Gastrocnemius medialis (tissue), 4 donors: ENCODE results near the gene VPS26C. TPM values are rescaled to one million over a fixed set of nuclear protein-coding genes. Genes with fewer than 3 reads are reported as not detected.
A peak's percentile ranks its signal among the peaks of the same experiment; 100 is the strongest.
"Not testable (repeated sequence)": the region's sequence is repeated elsewhere in the genome, so short reads cannot be mapped to it uniquely, and the experiment has no call there.

ENCODE experiments used
- ATAC-seq, 2 donors: fragments of 150-250 bp; one replicate each; pipeline ENCODE4 v1.9.1; 2016
- DNase-seq, 2 donors: peaks; one replicate each; pipeline ENCODE4 v3.0.0-alpha.2; 2019
- H3K27ac ChIP-seq, 4 donors: fragments of 200-600 bp; sonication (generic); 1 replicate in 1 of 4; 2 replicates in 3 of 4; pipeline ENCODE4 v1.5.1; 2016 to 2018; ENCODE audit warnings: mild to moderate bottlenecking in 2 of 4, moderate library complexity in 1 of 4
- H3K27me3 ChIP-seq, 3 donors: fragments of 200-600 bp; sonication (generic) in 2 of 3; 1 replicate in 1 of 3; 2 replicates in 2 of 3; pipeline versions ENCODE4 v1.5.1 to v1.6.0; 2016 to 2019; ENCODE audit warnings: mild to moderate bottlenecking in 1 of 3, moderate library complexity in 1 of 3
- H3K36me3 ChIP-seq, 2 donors: fragments of 200-600 bp; sonication (generic) in 1 of 2; one replicate each; pipeline ENCODE4 v1.5.1; 2017 to 2018
- H3K4me1 ChIP-seq, 2 donors: fragments of 200-600 bp; sonication (generic) in 1 of 2; one replicate each; pipeline ENCODE4 v1.5.1; 2016 to 2017; ENCODE audit warnings: mild to moderate bottlenecking in 2 of 2
- H3K4me3 ChIP-seq, 4 donors: fragments of 200-600 bp; sonication (generic) in 3 of 4; 1 replicate in 1 of 4; 2 replicates in 3 of 4; pipeline ENCODE4 v1.5.1; 2016 to 2019; ENCODE audit warnings: mild to moderate bottlenecking in 2 of 4
- H3K9me3 ChIP-seq, 3 donors: fragments of 200-600 bp; sonication (generic) in 2 of 3; 1 replicate in 1 of 3; 2 replicates in 2 of 3; pipeline ENCODE4 v1.5.1; 2016 to 2019
- POLR2A ChIP-seq, 2 donors: fragments of 450-650 bp; IDR thresholded peaks; one replicate each; pipeline ENCODE4 v1.6.1; 2017; ENCODE audit warnings: antibody characterized with exemption in 2 of 2, mild to moderate bottlenecking in 2 of 2, moderate library complexity in 2 of 2
- in situ Hi-C, 4 donors: fragments of 200-750 bp; cut with MboI; loops; one replicate each; pipeline versions ENCODE4 v1.15.0 to v1.8.0; 2017; ENCODE audit warnings: low sequenced_read_pairs in 4 of 4
- intact Hi-C: fragments of 100-400 bp; cut with DNase I; formaldehyde crosslinking; loops from one replicate; pipeline ENCODE4 v1.15.1; 2023; ENCODE audit warnings: low total_unique reads
- total RNA-seq, 4 donors: library from RNA; depleted of rRNA; stranded (reverse); fragments of >200 nt; gene quantifications; one replicate each; pipeline versions ENCODE4 v1.1.0 to v1.2.3, GENCODE V29; 2016
- TF ChIP-seq, protein P1 (sequence below), 5 experiments: fragments of 450-650 bp in 3 of 5; fragments of 200-600 bp in 2 of 5; sonication (generic) in 2 of 5; IDR thresholded peaks in 4 of 5; conservative IDR thresholded peaks in 1 of 5; 1 replicate in 4 of 5; 2 replicates in 1 of 5; pipeline ENCODE4 v1.5.1; 2016 to 2019; ENCODE audit warnings: antibody characterized with exemption in 5 of 5, mild to moderate bottlenecking in 3 of 5, moderate library complexity in 3 of 5

Gene VPS26C
- total RNA-seq, 4 donors from 2014 or later: 57.6 to 82.7 (median 75.4) TPM

DNA sequence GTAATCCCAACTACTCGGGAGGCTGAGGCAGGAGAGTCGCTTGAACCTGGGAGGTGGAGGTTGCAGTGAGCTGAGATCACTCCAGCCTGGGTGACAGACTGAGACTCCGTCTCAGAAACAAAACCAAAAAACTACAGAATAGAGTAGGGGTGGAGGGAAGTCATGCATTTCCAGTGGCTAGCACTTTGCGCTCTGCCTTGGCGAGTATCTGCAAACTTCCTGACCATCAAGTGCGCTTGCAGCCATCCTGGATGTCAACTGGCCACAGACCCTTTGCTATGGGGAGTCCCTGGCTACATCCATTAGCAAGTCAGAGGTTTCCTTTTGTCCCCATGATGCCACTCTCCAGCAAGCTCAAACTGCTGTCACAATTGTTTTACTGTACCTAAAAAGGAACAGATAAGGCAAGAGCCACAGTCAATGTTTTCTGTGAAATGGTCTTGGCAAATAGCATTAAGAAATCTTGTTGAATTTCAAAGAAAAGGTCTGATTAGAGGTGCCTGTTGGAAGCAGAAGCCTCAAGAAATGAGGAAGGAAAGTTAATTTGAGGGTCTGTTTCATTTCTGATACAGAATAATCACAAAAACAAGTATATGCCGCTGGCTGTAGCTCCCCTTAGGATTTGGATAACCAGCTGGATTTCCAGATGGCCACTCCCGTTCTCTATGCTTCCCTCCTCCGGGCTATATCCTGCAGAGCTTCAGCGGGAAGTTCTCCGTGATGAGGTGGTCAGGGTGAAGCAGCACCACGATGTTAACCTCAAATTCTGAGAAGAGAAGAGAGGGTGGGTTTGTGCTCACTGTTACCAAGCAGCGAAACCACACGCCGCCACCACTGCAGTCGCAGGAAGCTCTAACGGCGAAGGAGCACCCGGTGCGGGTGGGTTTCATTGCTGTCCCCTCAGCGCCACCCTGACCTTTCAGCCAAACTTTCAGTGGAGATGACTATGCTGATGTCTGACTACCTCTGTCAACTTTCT lies 42.0 kb downstream of the VPS26C start:
- no peaks in the 10 kb centered on the region for H3K27me3 ChIP-seq
- DNase-seq (no peak), ATAC-seq (no peak)
- in situ Hi-C loops: no loop called here
- H3K36me3 ChIP-seq: peaks cover 0 to 68% of the 10 kb centered on the region in 2 donors
- H3K4me3 ChIP-seq: no peak overlapping the region
- no peak overlapping the region for H3K27ac ChIP-seq
- H3K4me1 ChIP-seq: peaks cover 4% of the 10 kb centered on the region in 2 donors
- no peaks in the 10 kb centered on the region for H3K9me3 ChIP-seq
- intact Hi-C loops: loop anchor here (5.0 kb wide), 2 partner anchors 58 to 417 kb away; no protein-coding TSS in a partner anchor
- TF ChIP-seq, protein P1, sequence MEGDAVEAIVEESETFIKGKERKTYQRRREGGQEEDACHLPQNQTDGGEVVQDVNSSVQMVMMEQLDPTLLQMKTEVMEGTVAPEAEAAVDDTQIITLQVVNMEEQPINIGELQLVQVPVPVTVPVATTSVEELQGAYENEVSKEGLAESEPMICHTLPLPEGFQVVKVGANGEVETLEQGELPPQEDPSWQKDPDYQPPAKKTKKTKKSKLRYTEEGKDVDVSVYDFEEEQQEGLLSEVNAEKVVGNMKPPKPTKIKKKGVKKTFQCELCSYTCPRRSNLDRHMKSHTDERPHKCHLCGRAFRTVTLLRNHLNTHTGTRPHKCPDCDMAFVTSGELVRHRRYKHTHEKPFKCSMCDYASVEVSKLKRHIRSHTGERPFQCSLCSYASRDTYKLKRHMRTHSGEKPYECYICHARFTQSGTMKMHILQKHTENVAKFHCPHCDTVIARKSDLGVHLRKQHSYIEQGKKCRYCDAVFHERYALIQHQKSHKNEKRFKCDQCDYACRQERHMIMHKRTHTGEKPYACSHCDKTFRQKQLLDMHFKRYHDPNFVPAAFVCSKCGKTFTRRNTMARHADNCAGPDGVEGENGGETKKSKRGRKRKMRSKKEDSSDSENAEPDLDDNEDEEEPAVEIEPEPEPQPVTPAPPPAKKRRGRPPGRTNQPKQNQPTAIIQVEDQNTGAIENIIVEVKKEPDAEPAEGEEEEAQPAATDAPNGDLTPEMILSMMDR (IDR thresholded peaks at IDR 0.05 in 4 of 5, conservative IDR thresholded peaks at IDR 0.05 in 1 of 5): no peak
- no peak for TF ChIP-seq POLR2A (IDR thresholded peaks at IDR 0.05)

DNA sequence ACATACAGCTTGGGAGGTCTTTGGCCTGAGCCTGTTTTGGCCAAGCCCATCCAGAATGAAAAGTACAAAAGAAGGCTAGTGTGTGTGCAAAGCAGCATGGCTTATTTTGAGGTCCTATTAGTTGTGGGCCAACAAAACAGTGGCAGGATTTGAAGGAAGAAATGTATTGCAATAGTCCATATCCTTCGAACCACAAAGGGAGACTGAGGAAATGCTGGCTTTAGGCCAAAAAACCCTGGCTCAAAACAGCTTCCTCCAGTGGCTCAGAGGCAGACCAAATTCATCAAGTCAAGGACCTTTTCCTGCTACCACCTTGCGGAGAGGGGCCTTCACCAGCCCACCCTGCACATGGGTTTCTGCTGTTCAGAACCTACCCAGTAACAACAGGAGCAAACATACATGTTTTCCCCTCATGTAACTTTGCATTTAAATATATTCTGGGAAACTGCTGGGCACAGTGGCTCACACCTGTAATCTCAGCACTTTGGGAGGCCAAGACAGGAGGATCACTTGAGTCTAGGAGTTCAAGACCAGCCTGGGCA lies 43.3 kb downstream of the VPS26C start:
- intact Hi-C loops (loop anchor here (5.0 kb wide), 2 partner anchors 57 to 418 kb away; no protein-coding TSS in a partner anchor), in situ Hi-C loops (no loop called here)
- H3K27me3 ChIP-seq: no peaks in the 10 kb centered on the region
- no peak for DNase-seq
- TF ChIP-seq POLR2A (IDR thresholded peaks at IDR 0.05): no peak
- TF ChIP-seq, protein P1 (IDR thresholded peaks at IDR 0.05 in 4 of 5, conservative IDR thresholded peaks at IDR 0.05 in 1 of 5): no peak
- no peak overlapping the region for H3K4me3 ChIP-seq
- H3K27ac ChIP-seq: no peak overlapping the region
- H3K9me3 ChIP-seq: no peaks in the 10 kb centered on the region
- H3K36me3 ChIP-seq: peaks cover 0 to 56% of the 10 kb centered on the region in 2 donors
- peaks cover 4% of the 10 kb centered on the region in 2 donors for H3K4me1 ChIP-seq
- no peak for ATAC-seq

DNA sequence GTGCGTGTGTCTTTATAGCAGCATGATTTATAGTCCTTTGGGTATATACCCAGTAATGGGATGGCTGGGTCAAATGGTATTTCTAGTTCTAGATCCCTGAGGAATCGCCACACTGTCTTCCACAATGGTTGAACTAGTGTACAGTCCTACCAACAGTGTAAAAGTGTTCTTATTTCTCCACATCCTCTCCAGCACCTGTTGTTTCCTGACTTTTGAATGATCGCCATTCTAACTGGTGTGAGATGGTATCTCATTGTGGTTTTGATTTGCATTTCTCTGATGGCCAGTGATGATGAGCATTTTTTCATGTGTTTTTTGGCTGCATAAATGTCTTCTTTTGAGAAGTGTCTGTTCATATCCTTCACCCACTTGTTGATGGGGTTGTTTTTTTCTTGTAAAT lies 44.9 kb downstream of the VPS26C start:
- in situ Hi-C loops, DNase-seq: not testable (repeated sequence)

DNA sequence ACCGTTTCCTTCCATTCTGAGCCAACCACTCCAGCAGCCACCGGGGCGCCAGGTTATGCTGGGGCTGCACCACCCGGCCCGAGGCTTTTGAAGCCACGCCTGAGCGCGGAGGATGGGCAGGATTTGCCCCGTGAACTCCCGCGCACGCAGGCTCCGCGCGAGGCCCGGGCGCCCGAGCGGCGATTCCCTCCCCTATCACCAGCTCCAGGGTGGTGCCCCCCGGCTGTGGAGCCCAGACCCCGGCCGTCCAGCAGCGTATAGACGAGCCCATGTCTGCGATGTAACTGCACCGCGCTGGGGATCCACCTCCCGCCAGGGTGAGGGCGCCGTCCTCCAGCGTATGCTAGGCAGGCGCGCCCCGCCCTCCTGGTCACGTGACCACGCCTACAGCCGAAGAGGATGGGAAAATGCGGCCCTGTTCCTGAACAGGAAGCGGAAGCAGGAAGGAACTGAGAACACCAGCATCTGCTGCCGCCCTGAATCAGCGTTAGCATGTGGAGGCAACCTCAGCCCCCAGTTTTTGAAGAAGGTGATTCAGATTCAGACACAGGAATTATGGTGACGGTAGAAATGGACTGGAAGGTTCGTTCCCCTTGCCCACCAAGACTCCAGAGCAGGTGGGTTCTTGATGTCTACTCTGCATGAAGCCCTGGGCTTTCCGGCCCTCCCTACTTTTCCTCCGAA lies 46.0 kb downstream of the VPS26C start:
- in situ Hi-C loops: no loop called here

More for the DNA sequence above, 44.9 kb downstream of the VPS26C start:
- not testable (repeated sequence) for H3K27me3 ChIP-seq, H3K4me3 ChIP-seq, H3K9me3 ChIP-seq, ATAC-seq, H3K27ac ChIP-seq, H3K4me1 ChIP-seq
- intact Hi-C loops: loop anchor here (5.0 kb wide), 2 partner anchors 55 to 420 kb away; no protein-coding TSS in a partner anchor
- H3K36me3 ChIP-seq: peaks cover 0 to 40% of the 10 kb centered on the region in 2 donors

More for the DNA sequence above, 46.0 kb downstream of the VPS26C start:
- Histone ChIP-seq H3K27ac (peak overlapping the region; percentile 81 to 88 (median 85)), H3K4me1 (peaks cover 4% of the 10 kb centered on the region in 2 donors), H3K9me3 (no peaks in the 10 kb centered on the region), H3K4me3 (peak overlapping the region; percentile 76 to 84 (median 81)), H3K36me3 (peaks cover 0 to 29% of the 10 kb centered on the region in 2 donors), H3K27me3 (no peaks in the 10 kb centered on the region)
- DNase-seq: peak; percentile 87 to 92
- TF ChIP-seq, protein P1 (IDR thresholded peaks at IDR 0.05 in 4 of 5, conservative IDR thresholded peaks at IDR 0.05 in 1 of 5): peak in 4 of 5 experiments; percentile 37 to 54 (median 42)
- peak; percentile 37 to 52 for TF ChIP-seq POLR2A (IDR thresholded peaks at IDR 0.05)
- intact Hi-C loops: loop anchor here (2.0 to 5.0 kb wide), 3 partner anchors 46 to 421 kb away; partner anchors contain the start of gene VPS26C
- ATAC-seq: peak; percentile 91 to 93
